ENCODE data around the gene MSS51. TPM values are rescaled to one million over a fixed set of nuclear protein-coding genes. Genes with fewer than 3 reads are reported as not detected.

The MSS51 gene
- total RNA-seq, 2 donors from 2014 or later, result 3.9 to 4.0 TPM

DNA sequence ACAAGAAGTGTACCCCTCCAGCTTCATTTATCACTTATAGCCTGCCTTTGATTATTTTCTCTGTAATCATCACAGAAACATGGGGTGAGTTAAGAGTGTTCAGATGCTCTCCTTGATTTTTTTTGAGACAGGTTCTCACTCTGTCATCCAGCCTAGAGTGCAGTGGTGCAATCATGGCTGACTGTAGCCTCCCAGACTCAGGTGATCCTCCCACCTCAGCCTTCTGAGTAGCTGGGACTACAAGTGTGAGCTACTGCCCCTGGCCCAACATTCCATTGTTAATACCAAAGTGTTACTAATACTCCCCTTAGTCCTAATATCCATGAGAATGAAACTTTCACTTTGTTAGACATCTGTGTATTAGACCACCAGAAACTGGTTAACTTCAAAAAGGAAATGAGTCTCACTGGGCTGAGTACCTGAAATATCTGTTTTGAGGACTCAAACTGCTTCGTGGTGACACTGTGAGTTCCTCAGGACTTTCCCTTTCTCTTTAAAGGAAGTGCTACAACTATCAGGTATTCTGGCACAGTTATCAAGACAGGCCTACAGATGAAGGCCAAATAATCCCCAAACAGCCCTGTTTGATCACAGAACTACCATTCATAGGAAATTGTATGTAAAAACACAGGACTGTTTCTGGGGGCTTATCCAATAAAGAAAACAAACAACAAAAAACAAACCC lies 54.2 kb downstream of the MSS51 start:
- DNase-seq, result no peak
- Mint-ChIP-seq H3K4me3 (no peak overlapping the region), H3K36me3 (ENCODE audit: low read depth) (peaks cover 75% of the 10 kb centered on the region), H3K4me1 (no peaks in the 10 kb centered on the region), H3K27ac (peak overlapping the region; percentile 7), H3K27me3 (ENCODE audit: insufficient read depth) (no peaks in the 10 kb centered on the region), H3K9me3 (no peaks in the 10 kb centered on the region)
- no peak overlapping the region for H3K27ac ChIP-seq (ENCODE audit: low read depth, low read length)
- H3K9ac ChIP-seq (ENCODE audit: extremely low read depth, low read length, poor library complexity, severe bottlenecking), result no peak overlapping the region
- peaks cover 84% of the 10 kb centered on the region for H3K36me3 ChIP-seq (ENCODE audit: control insufficient read depth, insufficient read depth, low read length)
- no peaks in the 10 kb centered on the region for H3K27me3 ChIP-seq (ENCODE audit: control insufficient read depth, insufficient read depth, low read length, poor library complexity, severe bottlenecking)
- no peak overlapping the region for H3K4me3 ChIP-seq (ENCODE audit: low read length)
- H3K4me1 ChIP-seq (ENCODE audit: control insufficient read depth, insufficient read depth, low read length), result no peaks in the 10 kb centered on the region
- no peak for TF ChIP-seq CTCF (conservative IDR thresholded peaks at IDR 0.05)
- WGBS, 2 experiments (ENCODE audit: insufficient coverage in 1 of 2, insufficient read length in 1 of 2), result 93 to 94% methylated on average over 1 of the region's 1 CpG
- H3K9me3 ChIP-seq (ENCODE audit: control insufficient read depth, low read length), result no peaks in the 10 kb centered on the region

DNA sequence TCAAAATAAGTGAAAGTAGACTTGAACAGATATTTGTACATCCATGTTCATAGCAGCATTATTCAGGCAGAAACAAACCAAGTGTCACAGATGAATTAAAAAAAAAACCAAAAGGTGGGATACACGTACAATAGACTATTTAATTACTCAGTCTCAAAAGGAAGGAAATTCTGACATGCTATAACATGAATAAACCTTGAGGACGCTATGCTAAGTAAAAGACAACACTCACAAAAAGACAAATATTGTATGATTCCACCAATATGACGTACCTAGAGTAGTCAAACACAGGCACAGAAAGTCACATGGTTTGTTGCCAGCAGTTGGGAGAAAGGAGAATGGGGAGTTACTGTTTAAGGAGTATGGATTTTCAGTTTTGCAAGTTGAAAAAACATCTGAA lies 56.7 kb downstream of the MSS51 start:
- H3K4me3 Mint-ChIP-seq, result no peak overlapping the region
- DNase-seq, result no peak
- Histone ChIP-seq H3K9ac (ENCODE audit: extremely low read depth, low read length, poor library complexity, severe bottlenecking) (no peak overlapping the region), H3K36me3 (ENCODE audit: control insufficient read depth, insufficient read depth, low read length) (peaks cover 77% of the 10 kb centered on the region), H3K27ac (ENCODE audit: low read depth, low read length) (no peak overlapping the region), H3K9me3 (ENCODE audit: control insufficient read depth, low read length) (no peaks in the 10 kb centered on the region), H3K4me1 (ENCODE audit: control insufficient read depth, insufficient read depth, low read length) (no peaks in the 10 kb centered on the region), H3K27me3 (ENCODE audit: control insufficient read depth, insufficient read depth, low read length, poor library complexity, severe bottlenecking) (no peaks in the 10 kb centered on the region), H3K4me3 (ENCODE audit: low read length) (no peak overlapping the region)
- H3K4me1 Mint-ChIP-seq, result no peaks in the 10 kb centered on the region
- H3K27ac Mint-ChIP-seq, result no peak overlapping the region
- no peaks in the 10 kb centered on the region for H3K27me3 Mint-ChIP-seq (ENCODE audit: insufficient read depth)
- no peaks in the 10 kb centered on the region for H3K9me3 Mint-ChIP-seq
- WGBS, 2 experiments (ENCODE audit: insufficient coverage in 1 of 2, insufficient read length in 1 of 2), result 83 to 89% methylated on average over 1 to 3 of the region's 3 CpGs
- TF ChIP-seq CTCF (conservative IDR thresholded peaks at IDR 0.05), result no peak
- H3K36me3 Mint-ChIP-seq (ENCODE audit: low read depth), result peaks cover 71% of the 10 kb centered on the region

Other genes starting within 250 kb of the MSS51 start
- gene DNAJC9, start 186.3 kb downstream of the MSS51 start, total RNA-seq, result 10 to 100 TPM; 33.3 to 37.1 TPM
- gene MRPS16, start 180.9 kb downstream of the MSS51 start, total RNA-seq, result 100 to 1,000 TPM in 1 of 2 donors, 10 to 100 TPM in 1; 100.0 to 104 TPM
- gene CFAP70, start 74.7 kb downstream of the MSS51 start, total RNA-seq, result under 1 TPM; 0.58 to 0.77 TPM
- 10 to 100 TPM; 69.2 to 82.3 TPM for gene ANXA7, start 19.5 kb downstream of the MSS51 start, total RNA-seq
- 10 to 100 TPM; 39.2 to 40.2 TPM for gene PPP3CB, start 62.5 kb upstream of the MSS51 start, total RNA-seq
- gene USP54, start 157.8 kb upstream of the MSS51 start, total RNA-seq, result 100 to 1,000 TPM in 1 of 2 donors, 10 to 100 TPM in 1; 89.5 to 110 TPM
- gene MYOZ1, start 207.9 kb upstream of the MSS51 start, total RNA-seq, result 1 to 10 TPM; 1.6 to 2.4 TPM
- under 1 TPM; 0.11 to 0.20 TPM for gene SYNPO2L, start 222.5 kb upstream of the MSS51 start, total RNA-seq

Measured in endodermal cell (in vitro differentiated cells).